Stimulated activated CD4-positive, alpha-beta T cell treated with anti-CD3 and anti-CD28 coated beads, Interleukin-2, amount 100 ng/mL, for 24 hours (primary cell): ENCODE measurements around the gene ARNT2.
A peak's percentile ranks its signal among the peaks of the same experiment; 100 is the strongest.
"Not testable (repeated sequence)": the region's sequence is repeated elsewhere in the genome, so short reads cannot be mapped to it uniquely, and the experiment has no call there.

Experiments used
- DNase-seq, 2 donors: peaks; one replicate each; pipeline ENCODE4 v3.0.0-alpha.2; 2020

ARNT2 gene

DNA sequence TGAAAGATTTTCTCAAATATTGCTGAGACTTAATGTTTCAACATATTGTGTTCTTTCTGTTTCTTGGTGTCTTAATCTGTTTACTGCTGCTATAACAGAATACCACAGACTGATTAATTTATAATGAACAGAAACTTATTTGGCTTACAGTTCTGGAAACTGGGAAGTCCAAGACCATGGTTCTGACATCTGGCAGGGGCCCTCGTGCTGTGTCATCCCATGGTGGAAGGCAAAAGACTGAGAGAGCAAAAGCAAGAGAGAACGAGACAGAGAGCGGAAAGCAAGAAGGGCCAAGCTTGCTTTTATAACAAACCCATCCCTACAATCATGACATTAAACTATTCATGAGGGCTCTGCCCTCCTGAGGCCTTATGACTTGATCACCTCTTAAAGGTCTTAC, 88.7 kb downstream of the ARNT2 start:
- no peak for DNase-seq

DNA sequence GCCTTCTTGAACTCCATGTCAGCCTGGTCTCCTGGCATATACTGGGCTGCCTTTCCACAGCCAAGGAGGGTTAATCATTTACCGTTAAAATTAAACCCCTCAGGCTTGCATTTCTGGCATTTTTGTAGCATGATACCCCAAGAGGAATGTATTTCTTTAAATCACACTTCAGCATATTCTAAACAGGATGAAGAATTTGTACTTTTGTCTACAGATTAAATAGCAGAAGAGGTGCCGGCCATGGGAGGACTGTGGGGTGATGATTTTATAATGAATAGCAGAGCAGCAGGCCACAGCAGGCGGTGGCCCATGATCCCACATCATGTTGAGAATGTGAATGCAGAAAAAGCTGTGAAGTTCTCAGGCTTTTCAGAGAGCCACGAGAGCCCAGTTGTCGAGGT, 90.2 kb downstream of the ARNT2 start:
- no peak for DNase-seq

DNA sequence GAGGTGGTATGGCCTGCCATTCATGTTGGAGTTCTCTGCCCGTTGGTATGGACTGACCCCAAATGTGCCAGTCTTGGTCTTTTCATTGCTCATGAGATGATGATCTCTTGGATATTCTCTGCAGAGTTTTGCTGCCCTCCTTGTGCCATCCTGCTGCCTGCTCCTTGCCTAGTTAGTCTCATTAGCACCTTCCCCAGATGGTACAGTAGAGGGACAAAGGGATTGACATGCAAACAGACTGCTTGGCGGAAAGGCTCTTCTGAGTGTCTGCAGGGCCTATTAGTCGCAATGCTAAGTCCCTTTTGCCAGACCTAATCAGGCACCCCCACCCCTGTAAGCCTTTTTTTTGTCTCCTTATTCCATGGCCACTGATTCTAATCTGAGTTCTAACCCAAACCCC, 90.6 kb downstream of the ARNT2 start:
- no peak for DNase-seq

DNA sequence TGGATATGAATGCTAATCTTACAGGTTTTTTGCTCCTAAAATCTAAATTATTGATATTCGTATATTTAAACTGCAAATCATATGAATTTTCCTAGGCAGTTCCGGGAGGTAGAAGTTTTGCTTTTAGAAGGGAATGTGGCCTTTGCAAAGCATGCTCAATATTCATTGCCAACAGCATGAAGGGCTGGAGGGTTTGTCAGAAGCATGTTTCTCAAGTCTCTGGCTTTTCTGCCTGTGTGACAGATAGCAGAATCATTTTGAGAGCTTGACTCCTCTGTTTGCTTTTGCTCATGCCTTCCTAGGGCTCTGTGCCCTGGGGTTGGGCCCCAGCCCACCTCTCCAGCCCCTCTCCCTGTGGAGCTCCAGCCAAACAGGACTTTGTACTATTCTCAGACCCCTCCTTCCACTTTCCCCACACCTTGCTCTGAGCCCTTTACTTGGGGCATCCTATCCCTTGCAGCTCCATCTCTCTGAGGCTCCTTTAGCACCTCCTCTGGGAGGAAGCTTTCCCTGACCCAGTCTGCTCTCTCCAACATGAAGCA, 91.3 kb downstream of the ARNT2 start:
- no peak for DNase-seq

DNA sequence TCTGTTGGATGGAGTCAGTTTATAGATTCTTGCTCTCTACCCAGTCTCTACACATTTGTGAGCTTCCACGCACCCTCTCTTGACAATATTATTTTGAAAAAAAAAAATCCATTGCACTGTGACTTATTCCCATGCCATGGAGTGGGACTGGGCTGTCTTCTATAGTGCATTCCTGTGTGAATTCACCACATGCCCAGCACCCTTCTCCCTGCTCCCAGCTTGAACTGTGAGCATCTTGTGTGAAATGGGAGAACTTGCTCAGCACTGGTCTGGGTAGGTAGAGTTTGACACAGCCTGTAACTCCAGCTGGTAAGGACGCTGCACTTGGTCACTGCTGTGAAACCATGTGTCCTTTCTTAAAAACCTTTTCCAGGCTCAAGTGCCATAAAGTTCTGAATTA, 91.9 kb downstream of the ARNT2 start:
- DNase-seq: no peak

DNA sequence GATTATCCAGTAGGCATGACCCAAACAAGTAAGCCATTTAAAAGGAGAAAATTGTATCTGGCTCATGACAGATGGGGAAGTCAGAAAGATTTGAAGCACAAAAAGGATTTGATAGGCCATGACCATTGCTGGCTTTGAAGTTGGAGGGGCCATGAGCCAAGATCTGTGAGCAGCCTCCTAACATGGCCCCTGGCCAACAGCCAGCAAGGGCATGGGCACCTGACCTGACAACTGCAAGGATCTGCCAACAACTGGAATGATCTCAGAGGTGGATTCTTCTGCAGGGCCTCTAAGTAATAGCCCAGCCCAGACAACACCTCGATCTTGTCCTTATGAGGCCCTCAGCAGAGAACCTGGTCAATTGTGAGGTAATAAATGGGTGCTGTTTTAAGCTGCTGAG, 93.0 kb downstream of the ARNT2 start:
- no peak for DNase-seq

DNA sequence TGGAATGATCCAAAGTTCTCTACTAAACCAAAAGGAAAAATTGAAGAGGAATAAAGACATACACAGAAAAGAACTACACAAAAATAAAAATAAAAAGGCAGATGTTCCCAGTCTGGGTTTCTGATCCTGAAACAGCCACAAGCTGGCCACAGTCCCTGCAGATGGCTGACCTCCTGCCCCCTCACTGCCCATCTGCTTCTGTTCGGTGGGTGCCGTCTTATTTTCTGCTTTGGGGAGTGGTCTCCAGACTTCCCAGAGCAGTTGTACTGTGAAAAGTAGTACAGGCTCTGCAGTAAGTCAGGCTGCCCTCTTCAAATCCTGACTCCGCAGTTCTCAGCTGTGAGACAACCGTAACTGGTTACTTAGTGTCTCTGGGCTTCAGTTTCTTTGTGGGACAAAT, 94.5 kb downstream of the ARNT2 start:
- no peak for DNase-seq

DNA sequence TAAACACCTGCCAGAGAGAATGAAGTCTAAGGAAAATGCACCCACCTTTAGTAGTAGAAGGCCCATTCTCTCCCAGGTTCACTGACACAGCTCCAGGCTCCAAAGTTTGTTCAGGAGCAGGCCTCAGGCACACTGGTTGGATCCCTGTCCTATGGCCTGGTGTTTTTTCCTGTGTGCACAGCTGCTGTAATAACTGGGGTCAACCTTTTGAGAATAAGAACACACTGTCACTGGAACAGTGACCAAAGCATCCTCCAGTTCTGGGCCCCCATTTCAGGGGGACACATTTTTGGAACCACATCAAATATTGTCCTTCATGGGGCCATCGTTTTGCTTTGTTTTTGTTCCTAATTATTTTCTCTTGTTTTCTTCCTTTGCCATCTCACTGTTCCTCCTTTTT, 95.8 kb downstream of the ARNT2 start:
- no peak for DNase-seq

DNA sequence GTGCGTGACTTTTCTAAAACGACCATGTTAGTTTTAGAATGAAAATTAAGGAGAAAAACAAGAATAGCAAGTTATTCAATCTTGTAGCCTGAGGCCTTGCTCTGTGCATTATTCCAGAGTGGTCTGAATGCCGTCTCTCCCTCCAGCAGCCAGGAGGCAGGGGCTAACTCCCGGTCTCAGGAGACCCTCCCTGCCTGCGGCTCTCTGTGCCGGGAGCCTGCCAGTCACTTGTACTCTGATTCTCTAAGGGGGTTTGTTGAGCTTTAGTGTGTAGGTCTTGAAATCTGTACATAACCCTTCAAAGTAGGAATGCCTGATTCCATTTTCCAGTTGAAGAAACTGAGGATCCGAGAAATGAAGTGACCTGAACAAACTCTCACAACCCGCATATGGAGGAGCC, 97.3 kb downstream of the ARNT2 start:
- no peak for DNase-seq

DNA sequence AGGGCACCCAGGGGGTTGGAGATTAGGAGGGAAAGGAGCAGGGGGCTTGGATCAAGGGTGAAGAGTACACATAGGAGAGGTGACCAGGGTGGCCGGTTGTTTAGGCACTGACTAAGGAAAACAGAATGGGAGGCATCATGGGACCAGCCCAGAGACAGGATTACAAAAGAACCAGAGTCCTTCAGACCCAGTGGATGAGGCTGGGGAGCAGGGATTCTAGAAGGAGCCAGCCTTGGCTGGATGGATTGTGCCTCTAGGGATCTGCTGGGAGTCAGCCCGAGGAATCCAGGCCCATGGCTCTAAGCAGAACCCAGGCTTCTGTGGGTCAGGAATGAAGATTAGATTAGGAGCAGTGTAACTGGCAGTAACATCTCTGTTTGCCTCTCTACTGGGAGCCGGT, 98.6 kb downstream of the ARNT2 start:
- DNase-seq: no peak

DNA sequence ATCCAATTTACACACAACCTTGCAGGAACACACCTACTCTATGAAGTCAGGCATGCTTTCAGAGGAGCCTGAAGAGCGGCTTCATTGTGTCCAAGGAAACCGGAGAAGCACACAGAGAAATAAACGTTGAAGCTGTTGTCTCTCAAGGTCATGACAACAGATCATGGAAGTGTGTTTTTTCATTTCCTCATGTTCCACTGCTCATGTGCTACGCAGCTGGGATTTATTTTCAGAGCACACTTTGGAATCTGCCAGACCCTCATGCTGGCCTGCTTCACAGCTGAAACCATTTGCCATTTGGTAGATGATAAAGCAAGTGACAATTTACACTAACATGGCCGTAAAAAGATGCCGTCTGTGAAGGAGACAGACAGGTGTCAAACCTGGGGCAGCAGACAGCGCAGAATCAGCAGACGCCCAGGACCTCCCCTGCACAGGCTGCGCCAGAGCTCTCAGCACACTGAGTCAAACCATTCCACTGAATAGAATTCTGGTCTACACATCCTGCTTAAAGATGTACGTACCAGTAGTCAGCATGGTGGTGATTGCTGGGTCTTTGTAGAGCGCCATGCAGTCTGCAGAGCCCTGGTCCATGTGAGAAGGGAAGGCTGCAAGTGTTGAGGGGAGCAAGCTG, 99.3 kb downstream of the ARNT2 start:
- DNase-seq: no peak

DNA sequence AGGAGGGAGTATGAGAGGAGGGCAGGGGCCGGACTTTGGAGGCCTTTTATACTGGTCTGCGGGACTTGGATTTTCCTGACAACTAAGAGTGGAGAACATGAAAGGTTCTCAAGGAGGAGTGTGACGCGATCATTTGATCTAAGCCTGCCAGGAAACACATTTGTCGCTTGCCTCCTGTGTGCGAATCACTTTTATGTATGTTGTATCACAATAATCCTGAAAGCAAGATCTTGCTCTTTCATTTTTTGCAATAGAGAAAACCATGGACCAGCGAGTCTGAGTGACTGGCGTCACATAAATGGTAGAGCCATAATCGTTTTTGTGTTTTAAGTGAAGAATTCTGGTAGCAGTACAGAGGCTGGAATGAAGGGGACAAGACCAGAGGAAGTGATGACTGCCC, 100.7 kb downstream of the ARNT2 start:
- no peak for DNase-seq

DNA sequence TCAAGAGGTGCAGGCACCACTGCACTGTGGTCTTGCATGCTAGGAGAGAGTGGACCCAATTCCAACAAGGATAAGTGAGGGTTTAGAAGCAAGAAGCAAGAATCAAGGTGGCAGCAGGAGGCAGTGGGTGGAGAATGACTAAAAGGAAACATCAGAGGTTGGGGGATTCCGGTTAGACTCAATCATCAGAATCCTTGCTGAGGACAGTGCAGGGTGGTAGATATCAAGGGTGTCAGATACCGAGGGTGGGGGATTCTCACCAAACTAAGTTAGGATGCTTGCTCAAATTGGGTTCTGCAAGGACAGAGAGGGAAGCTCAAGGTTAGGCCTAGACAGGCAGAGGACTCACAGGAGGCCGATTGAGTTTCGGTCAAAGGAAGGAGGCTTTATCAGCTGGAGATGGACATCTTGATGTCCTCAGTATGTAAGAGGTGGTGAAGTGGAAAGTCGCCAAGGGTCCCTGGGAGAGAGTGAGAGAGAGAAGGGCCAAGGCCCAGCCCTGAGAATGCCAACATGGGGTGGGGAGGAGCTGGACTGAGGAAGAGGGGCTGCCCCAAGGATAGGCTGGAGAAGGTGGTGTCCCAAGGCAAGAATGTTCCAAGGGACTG, 102.2 kb downstream of the ARNT2 start:
- no peak for DNase-seq

DNA sequence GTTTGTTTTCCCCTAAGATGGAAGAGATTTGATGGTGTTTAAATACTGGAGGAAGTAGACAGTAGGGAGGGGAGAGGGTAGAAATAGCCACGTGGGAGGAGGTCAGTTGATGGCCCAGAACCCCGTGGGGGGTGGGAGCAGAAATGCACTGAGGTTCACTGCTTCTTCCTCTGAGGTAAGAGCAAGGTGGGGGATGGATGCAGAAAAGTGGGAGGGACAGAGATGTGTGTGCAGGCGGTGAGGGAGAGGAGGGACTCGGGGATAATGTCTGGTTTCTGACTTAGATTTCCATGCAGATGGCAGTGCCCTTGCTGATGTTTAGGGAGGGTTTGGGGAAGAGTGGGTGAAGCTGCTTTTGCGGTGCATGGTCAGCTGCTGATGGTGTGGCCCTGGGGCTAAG, 102.9 kb downstream of the ARNT2 start:
- no peak for DNase-seq

DNA sequence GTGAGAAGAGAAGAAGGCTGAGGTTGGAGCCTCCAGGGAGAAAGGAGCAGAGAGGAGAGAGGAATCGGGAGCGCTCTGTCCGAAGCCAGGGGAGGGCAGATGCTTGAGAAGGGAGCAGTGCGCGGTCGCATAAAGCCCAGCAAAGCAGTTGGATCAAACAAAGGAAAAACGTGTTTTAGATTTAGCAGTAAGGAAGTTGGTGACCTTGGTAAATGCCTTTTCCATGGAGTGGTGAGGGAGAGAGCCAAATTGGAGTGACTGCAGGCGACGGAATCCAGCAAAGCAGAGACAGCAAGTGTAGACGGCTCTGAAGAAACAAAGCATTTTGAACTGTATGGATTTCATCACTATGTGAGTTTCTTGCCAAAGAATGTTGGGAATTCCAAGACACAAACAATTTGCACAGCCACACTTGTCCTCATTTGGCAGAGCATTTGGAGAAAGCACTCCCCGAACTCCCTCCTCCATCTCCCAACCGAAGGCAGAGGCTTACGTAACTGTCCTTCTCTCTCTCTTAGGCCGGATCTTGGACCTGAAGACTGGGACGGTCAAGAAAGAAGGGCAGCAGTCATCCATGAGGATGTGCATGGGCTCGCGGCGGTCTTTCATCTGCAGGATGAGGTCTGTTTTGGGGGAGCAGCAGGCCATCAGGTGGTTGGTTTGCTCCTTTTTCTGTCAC, 103.6 kb downstream of the ARNT2 start:
- no peak for DNase-seq

DNA sequence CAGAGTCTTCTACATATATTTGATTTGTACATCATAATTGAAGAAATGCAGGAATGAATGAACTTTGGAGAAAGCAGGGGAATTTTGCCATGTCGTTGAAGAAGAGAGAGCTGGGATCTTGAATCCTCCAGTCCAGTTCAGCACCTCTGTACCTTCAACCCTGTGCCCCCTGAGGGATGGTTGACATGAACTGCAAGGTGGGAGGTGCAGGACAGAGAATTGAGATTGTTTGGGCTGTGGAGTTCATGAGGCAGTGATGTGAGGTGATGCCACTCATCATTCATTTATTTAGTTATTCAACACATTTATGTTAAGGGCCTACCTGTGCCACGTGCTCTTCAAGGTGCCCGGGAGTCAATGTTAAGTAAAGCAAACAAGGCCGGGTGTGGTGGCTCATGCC, 104.6 kb downstream of the ARNT2 start:
- no peak for DNase-seq

DNA sequence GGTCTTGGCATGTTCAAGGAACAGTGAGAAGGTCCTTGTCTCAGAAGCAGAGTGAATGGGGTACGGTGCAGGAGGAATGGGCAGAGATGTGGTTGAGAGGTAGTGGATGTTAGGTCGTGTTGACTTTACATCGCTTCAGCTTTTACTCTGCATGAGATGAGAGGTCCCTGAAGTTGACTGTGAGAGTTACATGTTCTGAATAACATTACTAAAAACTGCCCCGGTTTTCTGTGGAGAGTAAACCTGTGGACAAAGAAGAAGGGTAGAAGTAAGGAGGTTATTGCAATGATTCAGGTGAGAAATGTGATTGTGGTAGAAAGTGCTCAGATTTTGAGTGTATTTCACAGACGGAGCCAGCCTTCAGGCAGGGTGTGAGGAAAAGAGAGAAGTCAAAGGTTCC, 105.6 kb downstream of the ARNT2 start:
- DNase-seq: peak in 1 of 2 donors; percentile 11

DNA sequence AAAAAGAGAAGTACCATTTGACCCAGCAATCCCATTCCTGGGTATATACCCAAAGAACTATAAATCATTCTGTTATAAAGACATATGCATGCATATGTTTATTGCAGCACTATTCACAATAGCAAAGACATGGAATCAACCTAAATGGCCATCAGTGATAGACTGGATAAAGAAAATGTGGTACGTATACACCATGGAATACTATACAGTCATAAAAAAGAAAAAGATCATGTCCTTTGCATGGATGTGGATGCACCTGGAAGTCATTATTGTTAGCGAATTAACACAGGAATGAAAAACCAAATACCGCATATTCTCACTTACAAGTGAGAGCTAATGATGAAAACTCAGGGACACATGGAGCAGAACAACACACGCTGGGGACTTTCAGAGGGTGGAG, 106.8 kb downstream of the ARNT2 start:
- not testable (repeated sequence) for DNase-seq

DNA sequence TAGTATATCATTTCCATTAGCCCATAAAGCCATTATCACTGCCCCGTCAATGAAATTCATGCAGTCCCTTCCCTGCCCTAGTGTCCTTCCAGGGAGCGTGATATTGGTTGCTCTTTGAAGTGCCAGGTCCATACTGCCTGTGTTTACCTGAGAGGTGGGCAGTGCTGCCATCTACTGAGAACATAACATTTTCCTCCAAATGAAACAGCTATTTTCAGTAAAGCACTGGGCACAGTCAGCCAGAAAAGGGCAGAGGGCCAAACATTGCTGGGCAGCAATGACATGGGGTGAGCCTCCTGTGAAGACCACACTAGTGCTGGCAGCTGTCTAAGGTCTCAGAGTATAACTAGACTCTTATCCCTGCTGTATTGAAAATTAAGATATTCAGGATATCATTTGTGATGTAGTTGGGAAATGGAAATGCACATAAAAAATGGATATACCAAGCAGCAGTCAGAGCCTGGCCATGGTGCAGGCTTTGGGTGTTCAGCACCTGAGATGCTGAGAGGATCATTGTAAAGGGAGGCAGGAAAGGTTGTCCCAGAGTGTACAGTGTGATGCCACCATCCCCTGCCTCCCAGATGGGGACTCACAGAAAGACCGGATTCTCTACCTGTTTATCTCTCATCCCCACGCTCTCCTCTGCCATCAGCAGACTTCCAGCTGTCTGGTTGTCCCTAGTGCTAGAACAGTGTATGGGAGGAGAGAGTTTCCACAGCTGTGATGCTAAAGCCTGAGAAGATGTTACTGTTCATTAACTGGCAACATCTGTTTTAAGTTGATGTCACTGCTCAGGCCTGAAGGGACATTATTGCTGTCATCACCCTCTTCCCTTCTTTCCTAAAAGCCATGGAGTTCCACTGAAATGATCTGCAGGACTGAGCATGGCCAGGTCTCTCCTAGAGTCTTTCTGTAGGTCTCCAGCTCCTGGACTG, 108.8 kb downstream of the ARNT2 start:
- no peak for DNase-seq

DNA sequence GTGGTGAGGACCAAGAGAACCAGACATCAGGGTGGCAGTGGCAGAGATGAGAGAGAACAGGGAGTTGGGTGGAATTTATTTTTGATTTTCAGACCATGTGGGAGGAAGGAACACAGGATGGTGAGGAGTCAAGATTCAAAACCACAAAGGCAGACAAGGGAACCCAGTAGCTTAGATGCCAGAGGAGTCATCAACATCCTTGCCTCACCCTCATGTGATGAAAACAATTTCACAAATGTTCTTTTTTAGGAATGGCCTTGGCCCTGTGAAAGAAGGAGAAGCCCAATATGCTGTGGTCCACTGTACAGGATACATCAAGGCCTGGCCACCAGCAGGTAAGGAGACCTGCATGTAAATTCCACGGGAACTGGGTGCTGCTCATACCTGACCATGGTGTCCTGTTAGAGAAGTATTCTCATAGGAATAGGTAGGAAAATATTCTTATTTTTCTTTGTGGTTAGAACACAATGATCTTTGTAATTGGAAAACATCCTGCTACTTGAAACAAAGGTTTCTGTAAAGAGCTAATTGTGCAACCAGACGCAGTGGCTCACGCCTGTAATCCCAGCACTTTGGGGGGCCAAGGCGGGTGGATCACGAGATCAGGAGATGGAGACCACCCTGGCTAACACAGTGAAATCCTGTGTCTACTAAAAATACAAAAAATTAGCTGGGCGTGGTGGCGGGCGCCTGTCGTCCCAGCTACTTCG, 110.0 kb downstream of the ARNT2 start:
- DNase-seq: no peak

DNA sequence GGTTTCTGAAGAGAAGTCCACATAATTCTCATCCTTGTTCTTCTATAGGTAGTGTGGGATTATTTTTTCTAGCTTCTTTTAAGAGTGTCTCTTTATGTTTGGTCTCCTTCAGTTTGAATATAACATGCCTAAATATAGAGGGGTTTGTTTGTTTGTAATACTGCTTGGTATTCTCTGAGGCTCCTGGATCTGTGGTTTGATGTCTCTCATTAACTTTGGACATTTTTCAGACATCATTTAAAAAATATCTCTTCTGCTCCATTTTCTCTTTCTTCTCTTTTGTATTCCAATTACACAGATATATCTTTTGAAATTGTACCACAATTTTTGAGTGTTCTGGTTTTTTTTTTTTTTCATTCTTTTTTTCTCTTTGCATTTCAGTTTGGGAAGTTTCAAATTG, 113.1 kb downstream of the ARNT2 start:
- DNase-seq: no peak

DNA sequence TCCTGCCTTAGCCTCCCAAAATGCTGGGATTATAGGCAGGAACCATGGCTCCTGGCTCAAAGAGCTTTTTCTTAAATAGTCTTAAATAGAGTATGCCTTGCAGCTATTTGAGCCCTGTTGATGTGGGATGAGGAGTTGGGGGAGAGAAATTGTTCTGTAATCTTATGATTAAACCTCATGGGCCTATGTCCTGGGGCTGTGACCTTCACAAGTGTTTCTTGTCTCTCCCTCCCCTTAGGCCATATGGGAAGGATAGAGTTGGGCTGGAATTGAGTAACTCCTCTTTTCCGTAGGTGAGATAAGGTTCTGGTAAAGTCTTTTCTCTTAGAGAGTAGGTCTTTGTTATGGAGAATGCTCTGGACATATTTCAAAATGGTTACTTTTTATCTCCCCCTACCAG, 114.3 kb downstream of the ARNT2 start:
- DNase-seq: no peak

DNA sequence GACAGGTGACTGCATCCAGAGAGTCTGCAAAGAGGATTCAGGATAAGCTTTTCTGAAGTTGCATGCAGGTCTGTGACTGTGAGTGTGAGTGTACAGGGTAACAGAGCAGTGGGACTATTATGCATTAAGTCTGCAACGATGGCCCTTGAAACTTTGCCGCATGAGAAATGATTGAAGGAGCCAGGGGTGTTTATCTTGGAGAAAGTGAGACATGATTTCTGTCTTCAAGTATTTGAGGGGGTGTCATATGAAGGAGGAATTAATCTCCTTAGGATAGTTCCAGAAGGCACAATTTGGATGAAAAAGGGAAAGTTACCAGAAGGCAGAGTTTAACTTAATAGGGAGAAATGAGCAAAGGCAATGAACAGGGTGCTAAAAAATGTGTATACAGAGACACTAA, 119.6 kb downstream of the ARNT2 start:
- no peak for DNase-seq
